H9 (cell line): Measurements from ENCODE around the gene ZNF766. TPM values are rescaled to one million over a fixed set of nuclear protein-coding genes. Genes with fewer than 3 reads are reported as not detected.

Experiments
- DNase-seq: peaks from one replicate; pipeline ENCODE4 v3.0.0-alpha.2; 2017
- H2AFZ ChIP-seq: one replicate; pipeline ENCODE4 v1.6.1; 2013; ENCODE audit warnings: mild to moderate bottlenecking, low read length, control low read depth, moderate library complexity
- H2AK5ac ChIP-seq: 2 replicates; pipeline ENCODE4 v1.6.1; 2013; ENCODE audit warnings: low read length, control low read depth, mixed read lengths; ENCODE audit not compliant: insufficient read length
- H2BK120ac ChIP-seq: one replicate; pipeline ENCODE4 v1.6.1; 2013; ENCODE audit warnings: low read depth, mild to moderate bottlenecking, low read length, control low read depth, inconsistent platforms; ENCODE audit not compliant: poor library complexity, severe bottlenecking
- H2BK12ac ChIP-seq: 2 replicates; pipeline ENCODE4 v1.6.1; 2013; ENCODE audit warnings: low read length, control low read depth, mixed read lengths, low read depth; ENCODE audit not compliant: insufficient read length
- H2BK15ac ChIP-seq: 2 replicates; pipeline ENCODE4 v1.6.1; 2013; ENCODE audit warnings: low read depth, low read length, control low read depth
- H2BK20ac ChIP-seq: one replicate; pipeline ENCODE4 v1.6.1; 2013; ENCODE audit warnings: low read depth, mild to moderate bottlenecking, low read length, control low read depth, inconsistent platforms; ENCODE audit not compliant: poor library complexity, severe bottlenecking
- H2BK5ac ChIP-seq: 2 replicates; pipeline ENCODE4 v1.6.1; 2013; ENCODE audit warnings: low read length, control low read depth, mixed read lengths; ENCODE audit not compliant: insufficient read length
- H3K14ac ChIP-seq: 2 replicates; pipeline ENCODE4 v1.6.1; 2013; ENCODE audit warnings: low read length, control low read depth; ENCODE audit not compliant: insufficient read depth
- H3K18ac ChIP-seq: 2 replicates; pipeline ENCODE4 v1.6.1; 2013; ENCODE audit warnings: low read depth, mild to moderate bottlenecking, mixed read lengths, low read length, control low read depth; ENCODE audit not compliant: insufficient read length
- H3K23ac ChIP-seq: 2 replicates; pipeline ENCODE4 v1.6.1; 2013; ENCODE audit warnings: low read length, control low read depth, mixed read lengths, low read depth; ENCODE audit not compliant: insufficient read length
- H3K23me2 ChIP-seq: 2 replicates; pipeline ENCODE4 v1.6.1; 2013; ENCODE audit warnings: low read depth, mild to moderate bottlenecking, mixed read lengths, low read length, control low read depth; ENCODE audit not compliant: insufficient read length, poor library complexity, severe bottlenecking
- H3K27ac ChIP-seq: 2 replicates; pipeline ENCODE4 v1.5.1; 2013; ENCODE audit warnings: low read length, control low read depth, mixed read lengths, low read depth; ENCODE audit not compliant: insufficient read length
- H3K27me3 ChIP-seq: 2 replicates; pipeline ENCODE4 v1.6.1; 2013; ENCODE audit warnings: low read length, control low read depth, inconsistent platforms; ENCODE audit not compliant: insufficient read depth
- H3K4ac ChIP-seq: 2 replicates; pipeline ENCODE4 v1.6.1; 2013; ENCODE audit warnings: low read depth, mild to moderate bottlenecking, control low read depth, inconsistent platforms, low read length, moderate library complexity
- H3K4me1 ChIP-seq: 2 replicates; pipeline ENCODE4 v1.6.1; 2013; ENCODE audit warnings: low read length, control low read depth, inconsistent platforms; ENCODE audit not compliant: insufficient read depth
- H3K4me2 ChIP-seq: 2 replicates; pipeline ENCODE4 v1.6.1; 2013; ENCODE audit warnings: low read length, control low read depth, mixed read lengths; ENCODE audit not compliant: insufficient read length, insufficient read depth
- H3K56ac ChIP-seq: 2 replicates; pipeline ENCODE4 v1.6.1; 2013; ENCODE audit warnings: low read depth, mild to moderate bottlenecking, mixed read lengths, low read length, control low read depth; ENCODE audit not compliant: insufficient read length
- H3K79me1 ChIP-seq: 2 replicates; pipeline ENCODE4 v1.6.1; 2013; ENCODE audit warnings: low read depth, mild to moderate bottlenecking, moderate library complexity, low read length, control low read depth, inconsistent platforms; ENCODE audit not compliant: insufficient read depth, poor library complexity, severe bottlenecking
- H3K79me2 ChIP-seq: 2 replicates; pipeline ENCODE4 v1.6.1; 2013; ENCODE audit warnings: low read length, control low read depth, inconsistent platforms; ENCODE audit not compliant: insufficient read depth
- H3K9ac ChIP-seq: 2 replicates; pipeline ENCODE4 v1.6.1; 2013; ENCODE audit warnings: low read length, control low read depth, mixed read lengths; ENCODE audit not compliant: insufficient read length; ENCODE audit errors: extremely low read depth
- H3K9me3 ChIP-seq: one replicate; pipeline ENCODE4 v1.6.1; 2013; ENCODE audit warnings: low read depth, low read length, inconsistent platforms; ENCODE audit not compliant: control insufficient read depth
- H3T11ph ChIP-seq: one replicate; pipeline ENCODE4 v1.6.1; 2013; ENCODE audit warnings: mild to moderate bottlenecking, low read length, control low read depth, inconsistent platforms
- H4K20me1 ChIP-seq: one replicate; pipeline ENCODE4 v1.6.1; 2013; ENCODE audit not compliant: control insufficient read depth, insufficient read length, insufficient read depth
- H4K5ac ChIP-seq: 2 replicates; pipeline ENCODE4 v1.6.1; 2013; ENCODE audit warnings: low read depth, mild to moderate bottlenecking, mixed read lengths, low read length, control low read depth; ENCODE audit not compliant: insufficient read length
- H4K8ac ChIP-seq: replicated peaks from 2 replicates; pipeline ENCODE4 v1.6.1; 2013; ENCODE audit warnings: low read length, control low read depth, mixed read lengths, low read depth; ENCODE audit not compliant: insufficient read length
- H4K91ac ChIP-seq: 2 replicates; pipeline ENCODE4 v1.6.1; 2013; ENCODE audit warnings: low read depth, mild to moderate bottlenecking, moderate library complexity, mixed read lengths, low read length, control low read depth; ENCODE audit not compliant: insufficient read length
- H3K27ac Mint-ChIP-seq, 3 experiments: 2 replicates in 2 of 3; 3 replicates in 1 of 3; pipeline ENCODE4 v1.8.0; 2020 to 2021; ENCODE audit warnings: mixed read lengths in 3 of 3, mild to moderate bottlenecking in 1 of 3, moderate library complexity in 1 of 3
- H3K27me3 Mint-ChIP-seq: 2 replicates; pipeline ENCODE4 v1.8.0; 2021; ENCODE audit warnings: low read depth, mild to moderate bottlenecking, moderate library complexity, mixed read lengths
- H3K36me3 Mint-ChIP-seq, 3 experiments: 2 replicates in 2 of 3; 3 replicates in 1 of 3; pipeline ENCODE4 v1.8.0; 2020 to 2021; ENCODE audit warnings: low read depth in 3 of 3, mixed read lengths in 3 of 3; ENCODE audit not compliant: insufficient read depth in 1 of 3
- H3K4me1 Mint-ChIP-seq, 2 experiments: 2 replicates each; pipeline ENCODE4 v1.8.0; 2020; ENCODE audit warnings: mixed read lengths in 2 of 2
- H3K4me3 Mint-ChIP-seq, 2 experiments: 2 replicates in 1 of 2; 3 replicates in 1 of 2; pipeline ENCODE4 v1.8.0; 2020 to 2021; ENCODE audit warnings: mild to moderate bottlenecking in 2 of 2, mixed read lengths in 2 of 2, moderate library complexity in 1 of 2
- H3K9me3 Mint-ChIP-seq, 2 experiments: 2 replicates in 1 of 2; 3 replicates in 1 of 2; pipeline ENCODE4 v1.8.0; 2020; ENCODE audit warnings: mild to moderate bottlenecking in 2 of 2, mixed read lengths in 2 of 2, moderate library complexity in 1 of 2
- CTCF ChIP-seq: fragments of 200-600 bp; sonication (generic); conservative IDR thresholded peaks from 3 replicates; pipeline ENCODE4 v1.8.0; 2021; ENCODE audit warnings: antibody characterized with exemption, mild to moderate bottlenecking
- WGBS: extraction: QIAGEN DNeasy Blood & Tissue Kit; methylation state at CpG from one replicate; pipeline ENCODE4 v1.1.7; 2013; ENCODE audit warnings: missing lambda C conversion rate, low lambda C conversion rate, mixed read lengths; ENCODE audit not compliant: insufficient read length; ENCODE audit errors: extremely low coverage; 5-methylcytosine and 5-hydroxymethylcytosine counted together
- total RNA-seq: library from RNA; stranded (reverse); gene quantifications from 2 replicates; pipeline ENCODE4 v1.2.1, GENCODE V29; 2021

Gene ZNF766
- total RNA-seq, 1 experiment from 2014 or later: 33.6 TPM

- no peaks in the 10 kb centered on the region for H3K23me2 ChIP-seq
- H3K56ac ChIP-seq: no peak overlapping the region
- H4K8ac ChIP-seq: no peak overlapping the region
- H2BK20ac ChIP-seq: no peak overlapping the region
- no peak overlapping the region for H3K4me2 ChIP-seq
- peaks cover 0 to 3% of the 10 kb centered on the region in 2 experiments; a peak in 2 of 5 replicates for H3K9me3 Mint-ChIP-seq
- no peak overlapping the region for H4K91ac ChIP-seq
- no peaks in the 10 kb centered on the region for H3K9me3 ChIP-seq
- no peak overlapping the region for H3K4ac ChIP-seq
- no peaks in the 10 kb centered on the region for H3K79me1 ChIP-seq
- no peak overlapping the region for H2BK120ac ChIP-seq
- no peak overlapping the region for H3T11ph ChIP-seq
- H3K9ac ChIP-seq: no peak overlapping the region
- no peaks in the 10 kb centered on the region for H3K79me2 ChIP-seq
- no peaks in the 10 kb centered on the region for H3K4me1 ChIP-seq
- no peak overlapping the region for H3K27ac ChIP-seq
- DNase-seq: peak; percentile 55
- no peaks in the 10 kb centered on the region for H3K36me3 Mint-ChIP-seq
- no peak overlapping the region for H3K18ac ChIP-seq
- no CpG with 5 or more reads among the region's 8 CpGs for WGBS
- H3K23ac ChIP-seq: no peak overlapping the region
- no peaks in the 10 kb centered on the region for H3K4me1 Mint-ChIP-seq
- no peaks in the 10 kb centered on the region for H3K27me3 ChIP-seq
- H2BK12ac ChIP-seq: no peak overlapping the region
- peak; percentile 89 for TF ChIP-seq CTCF
- no peak overlapping the region for H4K5ac ChIP-seq
- H3K14ac ChIP-seq: no peak overlapping the region
- H4K20me1 ChIP-seq: no peaks in the 10 kb centered on the region
- H3K27me3 Mint-ChIP-seq: peaks cover 5% of the 10 kb centered on the region; the same call in 1 of the 2 replicates
- H2BK5ac ChIP-seq: no peak overlapping the region
- no peak overlapping the region for H3K4me3 Mint-ChIP-seq
- H2BK15ac ChIP-seq: no peak overlapping the region
- no peak overlapping the region for H2AK5ac ChIP-seq
- no peak overlapping the region for H2AFZ ChIP-seq
- no peak overlapping the region; a peak in 1 of 7 replicates for H3K27ac Mint-ChIP-seq
Observed at GRCh38 chr19:52237771-52238400, 31.5 kb upstream of the ZNF766 start.
